Muscle layer of colon (tissue), 2 donors: ENCODE results near the gene PDGFB.

Experiments used
- H3K27ac ChIP-seq: one replicate; pipeline ENCODE4 v1.7.0; 2013; ENCODE audit warnings: low read depth, mild to moderate bottlenecking, low read length, moderate library complexity
- H3K27me3 ChIP-seq, 2 donors: one replicate each; pipeline ENCODE4 v1.7.0; 2013; ENCODE audit warnings: low read length in 2 of 2, mild to moderate bottlenecking in 2 of 2; ENCODE audit not compliant: insufficient read depth in 2 of 2, control insufficient read depth in 1 of 2
- H3K36me3 ChIP-seq: one replicate; pipeline ENCODE4 v1.7.0; 2013; ENCODE audit warnings: mild to moderate bottlenecking, low read length; ENCODE audit not compliant: insufficient read depth
- H3K4me1 ChIP-seq: one replicate; pipeline ENCODE4 v1.7.0; 2013; ENCODE audit warnings: mild to moderate bottlenecking, low read length; ENCODE audit not compliant: insufficient read depth
- H3K4me3 ChIP-seq, 2 donors: one replicate each; pipeline ENCODE4 v1.7.0; 2013; ENCODE audit warnings: low read length in 2 of 2, low read depth in 1 of 2, mild to moderate bottlenecking in 1 of 2, moderate library complexity in 1 of 2
- H3K9ac ChIP-seq: one replicate; pipeline ENCODE4 v1.7.0; 2013; ENCODE audit warnings: low read length
- H3K9me3 ChIP-seq: one replicate; pipeline ENCODE4 v1.7.0; 2013; ENCODE audit warnings: mild to moderate bottlenecking, low read length
- donor health status: abdominal sarcoma.
- donor health status: Adenocarcinoma of cecum.

Gene PDGFB

GRCh38 chr22:39263626-39264348 is 19.0 kb upstream of the PDGFB start:
- Histone ChIP-seq H3K27ac (no peak overlapping the region), H3K27me3 (no peaks in the 10 kb centered on the region), H3K4me3 (no peak overlapping the region), H3K36me3 (no peaks in the 10 kb centered on the region), H3K9me3 (no peaks in the 10 kb centered on the region), H3K4me1 (no peaks in the 10 kb centered on the region), H3K9ac (no peak overlapping the region)

- Histone ChIP-seq H3K27me3 (no peaks in the 10 kb centered on the region), H3K9me3 (no peaks in the 10 kb centered on the region), H3K9ac (no peak overlapping the region), H3K27ac (no peak overlapping the region), H3K4me1 (peaks cover 7% of the 10 kb centered on the region), H3K4me3 (no peak overlapping the region), H3K36me3 (no peaks in the 10 kb centered on the region)
Measured at GRCh38 chr22:39259666-39260065, 14.9 kb upstream of the PDGFB start.

- Histone ChIP-seq H3K27ac (no peak overlapping the region), H3K4me1 (peaks cover 18% of the 10 kb centered on the region), H3K36me3 (no peaks in the 10 kb centered on the region), H3K9ac (no peak overlapping the region), H3K27me3 (no peaks in the 10 kb centered on the region), H3K9me3 (no peaks in the 10 kb centered on the region), H3K4me3 (no peak overlapping the region)
Measured at GRCh38 chr22:39257901-39258475, 13.2 kb upstream of the PDGFB start.

GRCh38 chr22:39256979-39257378 is 12.2 kb upstream of the PDGFB start:
- H3K36me3 ChIP-seq: no peaks in the 10 kb centered on the region
- H3K4me1 ChIP-seq: peaks cover 18% of the 10 kb centered on the region
- no peak overlapping the region for H3K9ac ChIP-seq
- H3K4me3 ChIP-seq: no peak overlapping the region
- no peak overlapping the region for H3K27ac ChIP-seq
- H3K9me3 ChIP-seq: no peaks in the 10 kb centered on the region
- H3K27me3 ChIP-seq: peaks cover 0 to 6% of the 10 kb centered on the region in 2 donors

- peaks cover 0 to 7% of the 10 kb centered on the region in 2 donors for H3K27me3 ChIP-seq
- no peak overlapping the region for H3K27ac ChIP-seq
- H3K4me3 ChIP-seq: no peak overlapping the region
- H3K4me1 ChIP-seq: peaks cover 18% of the 10 kb centered on the region
- H3K36me3 ChIP-seq: no peaks in the 10 kb centered on the region
- H3K9me3 ChIP-seq: no peaks in the 10 kb centered on the region
- H3K9ac ChIP-seq: no peak overlapping the region
Measured at GRCh38 chr22:39256186-39256552, 11.4 kb upstream of the PDGFB start.

- Histone ChIP-seq H3K9ac (no peak overlapping the region), H3K4me3 (no peak overlapping the region), H3K27ac (no peak overlapping the region), H3K27me3 (peaks cover 0 to 7% of the 10 kb centered on the region in 2 donors), H3K9me3 (no peaks in the 10 kb centered on the region), H3K36me3 (no peaks in the 10 kb centered on the region), H3K4me1 (peaks cover 18% of the 10 kb centered on the region)
Measured at GRCh38 chr22:39255449-39256185, 10.8 kb upstream of the PDGFB start.

- Histone ChIP-seq H3K27ac (no peak overlapping the region), H3K9ac (no peak overlapping the region), H3K4me1 (peaks cover 18% of the 10 kb centered on the region)
Measured at GRCh38 chr22:39254789-39255298, 10.1 kb upstream of the PDGFB start.

GRCh38 chr22:39254122-39254521 is 9.3 kb upstream of the PDGFB start:
- peaks cover 0 to 7% of the 10 kb centered on the region in 2 donors for H3K27me3 ChIP-seq
- no peak overlapping the region for H3K4me3 ChIP-seq
- no peak overlapping the region for H3K27ac ChIP-seq
- no peak overlapping the region for H3K9ac ChIP-seq
- no peaks in the 10 kb centered on the region for H3K9me3 ChIP-seq
- H3K36me3 ChIP-seq: no peaks in the 10 kb centered on the region
- peaks cover 18% of the 10 kb centered on the region for H3K4me1 ChIP-seq

More at GRCh38 chr22:39254789-39255298, 10.1 kb upstream of the PDGFB start:
- Histone ChIP-seq H3K9me3 (no peaks in the 10 kb centered on the region), H3K4me3 (no peak overlapping the region), H3K36me3 (no peaks in the 10 kb centered on the region), H3K27me3 (peaks cover 0 to 7% of the 10 kb centered on the region in 2 donors)

- peaks cover 0 to 12% of the 10 kb centered on the region in 2 donors for H3K27me3 ChIP-seq
- H3K4me3 ChIP-seq: peak overlapping the region in 1 of 2 donors; percentile 9
Measured at GRCh38 chr22:39253435-39254070, 8.8 kb upstream of the PDGFB start.

GRCh38 chr22:39252461-39253434 is 8.0 kb upstream of the PDGFB start:
- Histone ChIP-seq H3K9me3 (no peaks in the 10 kb centered on the region), H3K36me3 (no peaks in the 10 kb centered on the region), H3K27me3 (peaks cover 0 to 16% of the 10 kb centered on the region in 2 donors), H3K9ac (no peak overlapping the region), H3K27ac (no peak overlapping the region), H3K4me1 (peaks cover 18% of the 10 kb centered on the region), H3K4me3 (peak overlapping the region in 1 of 2 donors; percentile 9)

More at GRCh38 chr22:39253435-39254070, 8.8 kb upstream of the PDGFB start:
- no peak overlapping the region for H3K27ac ChIP-seq
- no peaks in the 10 kb centered on the region for H3K36me3 ChIP-seq
- H3K4me1 ChIP-seq: peaks cover 18% of the 10 kb centered on the region
- H3K9ac ChIP-seq: no peak overlapping the region
- no peaks in the 10 kb centered on the region for H3K9me3 ChIP-seq
